Keratinocyte (primary cell): Measurements from ENCODE around the gene GARIN3.

Experiments used
- CTCF ChIP-seq, 3 experiments: IDR thresholded peaks in 1 of 3; conservative IDR thresholded peaks in 1 of 3; optimal IDR thresholded peaks in 1 of 3; 2 replicates in 2 of 3; 3 replicates in 1 of 3; pipeline versions ENCODE3 to v1.5.1; 2011; ENCODE audit warnings: low read length in 3 of 3, mild to moderate bottlenecking in 3 of 3, moderate library complexity in 2 of 3, control low read depth in 1 of 3, inconsistent platforms in 1 of 3; ENCODE audit not compliant: insufficient read depth in 2 of 3; ENCODE audit errors: extremely low read depth in 1 of 3
- EZH2 ChIP-seq: IDR thresholded peaks from one replicate; pipeline ENCODE4 v1.6.1; 2012; ENCODE audit warnings: inconsistent platforms, mild to moderate bottlenecking, low read length, moderate library complexity

GRCh38 chr5:157212307-157212706 lies 46.2 kb upstream of the GARIN3 start:
- TF ChIP-seq CTCF (optimal IDR thresholded peaks at IDR 0.05 in 1 of 3, IDR thresholded peaks at IDR 0.05 in 1 of 3, conservative IDR thresholded peaks at IDR 0.05 in 1 of 3; ENCODE audit: extremely low read depth in 1 of 3, insufficient read depth in 2 of 3, low read length in 3 of 3) (no peak), EZH2 (no peak)
